Gastroesophageal sphincter (tissue), 4 donors: Measurements from ENCODE around the gene TNFRSF6B. TPM values are rescaled to one million over a fixed set of nuclear protein-coding genes. Genes with fewer than 3 reads are reported as not detected.

Experiments used
- ATAC-seq: fragments of 150-250 bp; one replicate; pipeline ENCODE4 v1.9.1; 2016; ENCODE audit warnings: mild to moderate bottlenecking, moderate library complexity
- H3K27ac ChIP-seq, 4 donors: fragments of 200-600 bp; sonication (generic) in 3 of 4; 1 replicate in 3 of 4; 2 replicates in 1 of 4; pipeline ENCODE4 v1.5.1; 2016 to 2019
- H3K27me3 ChIP-seq: fragments of 200-600 bp; sonication (generic); one replicate; pipeline ENCODE4 v1.5.1; 2019
- H3K36me3 ChIP-seq, 2 donors: fragments of 200-600 bp; sonication (generic); one replicate each; pipeline ENCODE4 v1.5.1; 2019; ENCODE audit warnings: control low read depth in 1 of 2
- H3K4me1 ChIP-seq, 3 donors: fragments of 200-600 bp; sonication (generic); 1 replicate in 2 of 3; 2 replicates in 1 of 3; pipeline ENCODE4 v1.5.1; 2016 to 2019; ENCODE audit warnings: control low read depth in 2 of 3
- H3K4me3 ChIP-seq, 2 donors: fragments of 200-600 bp; sonication (generic); one replicate each; pipeline ENCODE4 v1.5.1; 2019; ENCODE audit warnings: mild to moderate bottlenecking in 1 of 2, moderate library complexity in 1 of 2
- H3K9me3 ChIP-seq, 3 donors: fragments of 200-600 bp; sonication (generic); one replicate each; pipeline ENCODE4 v1.5.1; 2017 to 2019; ENCODE audit warnings: control low read depth in 2 of 3
- EP300 ChIP-seq: sonication (generic); formaldehyde crosslinking; IDR thresholded peaks from one replicate; pipeline ENCODE4 v1.6.1; 2017; ENCODE audit warnings: antibody characterized with exemption, mild to moderate bottlenecking
- POLR2A ChIP-seq, 2 donors: fragments of 450-650 bp; IDR thresholded peaks; one replicate each; pipeline ENCODE4 v1.6.1; 2017; ENCODE audit warnings: antibody characterized with exemption in 2 of 2, mild to moderate bottlenecking in 2 of 2, moderate library complexity in 1 of 2
- POLR2AphosphoS5 ChIP-seq: sonication (generic); formaldehyde crosslinking; IDR thresholded peaks from one replicate; pipeline ENCODE4 v1.6.1; 2017; ENCODE audit warnings: antibody characterized with exemption
- WGBS, 2 donors: methylation state at CpG; one replicate each; pipeline ENCODE4 v1.1.5; 2018; ENCODE audit warnings: low coverage in 1 of 2; 5-methylcytosine and 5-hydroxymethylcytosine counted together
- total RNA-seq, 4 donors: library from RNA; depleted of rRNA; stranded (reverse); fragments of >200 nt; gene quantifications; one replicate each; pipeline ENCODE4 v1.1.0, GENCODE V29; 2016
- TF ChIP-seq, protein P1 (sequence below), 4 experiments: fragments of 200-600 bp in 2 of 4; fragments of 450-650 bp in 2 of 4; sonication (generic) in 1 of 4; IDR thresholded peaks; one replicate each; pipeline ENCODE4 v1.5.1; 2017 to 2019; ENCODE audit warnings: antibody characterized with exemption in 4 of 4, mild to moderate bottlenecking in 2 of 4, moderate library complexity in 2 of 4

Gene TNFRSF6B
- total RNA-seq, 4 donors from 2014 or later = 8.9 to 27.8 (median 15.4) TPM

GRCh38 chr20:63705232-63706026 lies 9.0 kb downstream of the TNFRSF6B start:
- Histone ChIP-seq H3K9me3 (no peaks in the 10 kb centered on the region), H3K27ac (no peak overlapping the region), H3K36me3 (peaks cover 0 to 66% of the 10 kb centered on the region in 2 donors), H3K27me3 (no peaks in the 10 kb centered on the region), H3K4me3 (no peak overlapping the region), H3K4me1 (peaks cover 0 to 47% (median 18%) of the 10 kb centered on the region in 3 donors)
- TF ChIP-seq, protein P1, sequence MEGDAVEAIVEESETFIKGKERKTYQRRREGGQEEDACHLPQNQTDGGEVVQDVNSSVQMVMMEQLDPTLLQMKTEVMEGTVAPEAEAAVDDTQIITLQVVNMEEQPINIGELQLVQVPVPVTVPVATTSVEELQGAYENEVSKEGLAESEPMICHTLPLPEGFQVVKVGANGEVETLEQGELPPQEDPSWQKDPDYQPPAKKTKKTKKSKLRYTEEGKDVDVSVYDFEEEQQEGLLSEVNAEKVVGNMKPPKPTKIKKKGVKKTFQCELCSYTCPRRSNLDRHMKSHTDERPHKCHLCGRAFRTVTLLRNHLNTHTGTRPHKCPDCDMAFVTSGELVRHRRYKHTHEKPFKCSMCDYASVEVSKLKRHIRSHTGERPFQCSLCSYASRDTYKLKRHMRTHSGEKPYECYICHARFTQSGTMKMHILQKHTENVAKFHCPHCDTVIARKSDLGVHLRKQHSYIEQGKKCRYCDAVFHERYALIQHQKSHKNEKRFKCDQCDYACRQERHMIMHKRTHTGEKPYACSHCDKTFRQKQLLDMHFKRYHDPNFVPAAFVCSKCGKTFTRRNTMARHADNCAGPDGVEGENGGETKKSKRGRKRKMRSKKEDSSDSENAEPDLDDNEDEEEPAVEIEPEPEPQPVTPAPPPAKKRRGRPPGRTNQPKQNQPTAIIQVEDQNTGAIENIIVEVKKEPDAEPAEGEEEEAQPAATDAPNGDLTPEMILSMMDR (IDR thresholded peaks at IDR 0.05) = no peak
- TF ChIP-seq POLR2AphosphoS5 (no peak), POLR2A (IDR thresholded peaks at IDR 0.05) (no peak)
- no peak for ATAC-seq
- 80% methylated on average over 3 to 4 of the region's 8 CpGs for WGBS, 2 donors

GRCh38 chr20:63706027-63706695 lies 9.7 kb downstream of the TNFRSF6B start:
- no peaks in the 10 kb centered on the region for H3K9me3 ChIP-seq
- H3K4me1 ChIP-seq = peaks cover 0 to 47% (median 18%) of the 10 kb centered on the region in 3 donors
- H3K27me3 ChIP-seq = no peaks in the 10 kb centered on the region
- H3K27ac ChIP-seq = peak overlapping the region in 3 of 4 donors; percentile 5 to 93 (median 92)
- TF ChIP-seq, protein P1 (IDR thresholded peaks at IDR 0.05) = no peak
- TF ChIP-seq EP300 = no peak
- no peak for TF ChIP-seq POLR2A (IDR thresholded peaks at IDR 0.05)
- no peak for TF ChIP-seq POLR2AphosphoS5
- H3K4me3 ChIP-seq = peak overlapping the region in 1 of 2 donors; percentile 97
- H3K36me3 ChIP-seq = peaks cover 0 to 70% of the 10 kb centered on the region in 2 donors
- 82 to 100% methylated on average over 1 to 5 of the region's 12 CpGs for WGBS, 2 donors
- no peak for ATAC-seq

DNA sequence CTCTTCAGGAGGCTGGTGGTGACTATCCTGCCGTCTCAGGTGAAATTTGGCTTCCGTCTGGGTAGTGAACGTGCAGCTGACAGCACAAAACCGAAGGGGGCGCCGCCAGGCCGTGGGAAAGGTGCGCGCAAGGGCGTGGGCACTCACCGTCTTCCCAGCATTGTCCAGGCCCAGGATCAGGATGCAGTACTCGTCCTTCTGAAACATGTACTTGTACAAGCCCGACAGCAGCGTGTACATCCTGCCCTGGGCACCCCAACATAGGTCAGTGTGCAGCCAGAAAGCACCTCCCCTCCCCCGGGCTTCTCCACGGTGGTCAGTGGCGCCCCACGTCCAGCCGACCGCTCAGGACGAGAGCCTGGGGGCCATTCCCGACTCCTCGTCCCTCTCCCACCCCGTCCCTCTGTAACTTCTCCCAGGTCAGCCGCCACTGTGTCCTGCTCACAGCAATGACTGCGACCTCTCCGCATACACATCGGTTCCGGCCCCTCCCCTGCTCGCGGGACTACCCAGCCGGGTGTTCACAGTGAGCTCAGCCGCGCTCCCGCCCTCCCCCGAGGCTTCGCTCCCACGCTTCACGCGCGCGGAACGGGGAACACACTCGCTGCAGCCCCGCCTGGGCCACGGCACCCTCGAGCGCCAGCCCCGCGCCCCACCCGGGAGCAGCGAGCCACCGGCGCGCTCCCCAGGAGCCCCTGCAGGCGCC lies 10.6 kb downstream of the TNFRSF6B start:
- peak in 1 of 2 donors; percentile 1 for TF ChIP-seq POLR2A (IDR thresholded peaks at IDR 0.05)
- no peak for TF ChIP-seq POLR2AphosphoS5
- TF ChIP-seq EP300 = no peak
- TF ChIP-seq, protein P1 (IDR thresholded peaks at IDR 0.05) = peak in 1 of 4 experiments; percentile 19
- peak; percentile 19 for ATAC-seq
- no peaks in the 10 kb centered on the region for H3K27me3 ChIP-seq
- peak overlapping the region; percentile 76 to 93 (median 91) for H3K27ac ChIP-seq
- H3K4me3 ChIP-seq = peak overlapping the region; percentile 80 to 97
- peaks cover 0 to 74% of the 10 kb centered on the region in 2 donors for H3K36me3 ChIP-seq
- H3K9me3 ChIP-seq = no peaks in the 10 kb centered on the region
- 0 to 10% methylated on average over 2 to 5 of the region's 56 CpGs for WGBS, 2 donors
- peaks cover 0 to 50% (median 18%) of the 10 kb centered on the region in 3 donors for H3K4me1 ChIP-seq

GRCh38 chr20:63707558-63708300 lies 11.3 kb downstream of the TNFRSF6B start, which contains the start of the genes ARFRP1 and ZGPAT:
ARFRP1 (minus strand) TSS chr20:63707976; CDS start chr20:63707091, 885 bp downstream.
ZGPAT (plus strand) TSS chr20:63708039; CDS start chr20:63708581, 542 bp downstream.
- H3K36me3 ChIP-seq = peaks cover 0 to 77% of the 10 kb centered on the region in 2 donors
- ATAC-seq = peak; percentile 97
- H3K27ac ChIP-seq = peak within 1 kb of the TSS; percentile 76 to 93 (median 91)
- no peaks in the 10 kb centered on the region for H3K27me3 ChIP-seq
- no CpG with 5 or more reads among the region's 98 CpGs for WGBS, 2 donors
- H3K4me3 ChIP-seq = peak within 1 kb of the TSS; percentile 80 to 97
- TF ChIP-seq POLR2AphosphoS5 = peak; percentile 70
- no peak for TF ChIP-seq EP300
- peak; percentile 67 to 68 for TF ChIP-seq POLR2A (IDR thresholded peaks at IDR 0.05)
- TF ChIP-seq, protein P1 (IDR thresholded peaks at IDR 0.05) = peak in 2 of 4 experiments; percentile 6 to 32
- peaks cover 0 to 50% (median 18%) of the 10 kb centered on the region in 3 donors for H3K4me1 ChIP-seq
- no peaks in the 10 kb centered on the region for H3K9me3 ChIP-seq
